Colon (tissue), 2 donors: Measurements from ENCODE around the gene KRTAP10-8.
"Not testable (repeated sequence)": the region's sequence is repeated elsewhere in the genome, so short reads cannot be mapped to it uniquely, and the experiment has no call there.

Source experiments
- FAIRE-seq: peaks from 2 replicates; lab custom pipeline; 2012; peaks lifted over from hg19 to GRCh38; lab: Jason Lieb, UNC
- donor health status: control.
- donor health status: control.

KRTAP10-8 gene

GRCh38 chr21:44646366-44647221, 34.7 kb downstream of the KRTAP10-8 start, which contains the start of gene KRTAP10-11:
Gene KRTAP10-11, plus strand, starts transcription at chr21:44646414. Its CDS starts 45 bp downstream, at chr21:44646459.
- FAIRE-seq, result not testable (repeated sequence)

- FAIRE-seq, result no peak
Measured at GRCh38 chr21:44647222-44647552, 35.3 kb downstream of the KRTAP10-8 start.

GRCh38 chr21:44648557-44649311, 36.9 kb downstream of the KRTAP10-8 start:
- FAIRE-seq, result no peak

- FAIRE-seq, result no peak
Measured at GRCh38 chr21:44649521-44650100, 37.7 kb downstream of the KRTAP10-8 start.

GRCh38 chr21:44650265-44650972, 38.5 kb downstream of the KRTAP10-8 start:
- no peak for FAIRE-seq

- no peak for FAIRE-seq
Measured at GRCh38 chr21:44650973-44651675, 39.2 kb downstream of the KRTAP10-8 start.

GRCh38 chr21:44653123-44653522, 41.2 kb downstream of the KRTAP10-8 start:
- no peak for FAIRE-seq

GRCh38 chr21:44653656-44654575, 42.0 kb downstream of the KRTAP10-8 start:
- FAIRE-seq, result no peak

GRCh38 chr21:44654576-44655175, 42.8 kb downstream of the KRTAP10-8 start, which contains the start of gene KRTAP12-4:
Gene KRTAP12-4, minus strand, starts transcription at chr21:44654659. Its CDS starts 45 bp downstream, at chr21:44654614.
- no peak for FAIRE-seq

- no peak for FAIRE-seq
Measured at GRCh38 chr21:44656868-44657267, 45.0 kb downstream of the KRTAP10-8 start.

- no peak for FAIRE-seq
Measured at GRCh38 chr21:44657635-44658540, 46.0 kb downstream of the KRTAP10-8 start, which contains the start of gene KRTAP12-3. Gene KRTAP12-3, plus strand, starts transcription at chr21:44657932. Its CDS starts 48 bp downstream, at chr21:44657980.

- no peak for FAIRE-seq
Measured at GRCh38 chr21:44658541-44658910, 46.6 kb downstream of the KRTAP10-8 start.

- FAIRE-seq, result no peak
Measured at GRCh38 chr21:44658913-44659595, 47.2 kb downstream of the KRTAP10-8 start.

GRCh38 chr21:44661567-44661966, 49.7 kb downstream of the KRTAP10-8 start:
- not testable (repeated sequence) for FAIRE-seq
